ENCODE measurements around the gene RPS25.
A peak's percentile ranks its signal among the peaks of the same experiment; 100 is the strongest.
"Not testable (repeated sequence)": the region's sequence is repeated elsewhere in the genome, so short reads cannot be mapped to it uniquely, and the experiment has no call there.

The RPS25 gene

GRCh38 chr11:119015054-119015611 lies 3.0 kb downstream of the RPS25 start:
- H3K36me3 ChIP-seq (ENCODE audit: insufficient read depth, low read length) = peaks cover 38% of the 10 kb centered on the region
- no peak overlapping the region for H3K9ac ChIP-seq (ENCODE audit: low read depth, low read length)
- no peaks in the 10 kb centered on the region for H3K9me3 ChIP-seq (ENCODE audit: control insufficient read depth, insufficient read depth, low read length)
- peaks cover 2% of the 10 kb centered on the region; the same call in 1 of the 2 replicates for H3K4me1 ChIP-seq (ENCODE audit: insufficient read depth, low read length)

GRCh38 chr11:119014209-119014924 lies 3.8 kb downstream of the RPS25 start:
- Histone ChIP-seq H3K9ac (ENCODE audit: low read depth, low read length) (no peak overlapping the region), H3K36me3 (ENCODE audit: insufficient read depth, low read length) (peaks cover 38% of the 10 kb centered on the region), H3K4me1 (ENCODE audit: insufficient read depth, low read length) (no peaks in the 10 kb centered on the region; the same call in 1 of the 2 replicates), H3K9me3 (ENCODE audit: control insufficient read depth, insufficient read depth, low read length) (no peaks in the 10 kb centered on the region)

GRCh38 chr11:119012629-119013170 lies 5.4 kb downstream of the RPS25 start:
- Histone ChIP-seq H3K36me3 (ENCODE audit: insufficient read depth, low read length) (peaks cover 40% of the 10 kb centered on the region), H3K4me1 (ENCODE audit: insufficient read depth, low read length) (no peaks in the 10 kb centered on the region; the same call in 1 of the 2 replicates), H3K9me3 (ENCODE audit: control insufficient read depth, insufficient read depth, low read length) (no peaks in the 10 kb centered on the region), H3K9ac (ENCODE audit: low read depth, low read length) (no peak overlapping the region)

GRCh38 chr11:119011476-119012053 lies 6.6 kb downstream of the RPS25 start:
- no peak overlapping the region for H3K9ac ChIP-seq (ENCODE audit: low read depth, low read length)
- no peaks in the 10 kb centered on the region for H3K4me1 ChIP-seq (ENCODE audit: insufficient read depth, low read length)
- peaks cover 41% of the 10 kb centered on the region for H3K36me3 ChIP-seq (ENCODE audit: insufficient read depth, low read length)
- no peaks in the 10 kb centered on the region for H3K9me3 ChIP-seq (ENCODE audit: control insufficient read depth, insufficient read depth, low read length)

GRCh38 chr11:119006656-119007055 lies 11.5 kb downstream of the RPS25 start:
- Histone ChIP-seq H3K4me1 (ENCODE audit: insufficient read depth, low read length) (no peaks in the 10 kb centered on the region), H3K36me3 (ENCODE audit: insufficient read depth, low read length) (peaks cover 19% of the 10 kb centered on the region), H3K9me3 (ENCODE audit: control insufficient read depth, insufficient read depth, low read length) (no peaks in the 10 kb centered on the region), H3K9ac (ENCODE audit: low read depth, low read length) (no peak overlapping the region)

- no peak overlapping the region for H3K9ac ChIP-seq (ENCODE audit: low read depth, low read length)
- peaks cover 23% of the 10 kb centered on the region for H3K36me3 ChIP-seq (ENCODE audit: insufficient read depth, low read length)
- H3K9me3 ChIP-seq (ENCODE audit: control insufficient read depth, insufficient read depth, low read length) = no peaks in the 10 kb centered on the region
- peaks cover 10% of the 10 kb centered on the region; the same call in 1 of the 2 replicates for H3K4me1 ChIP-seq (ENCODE audit: insufficient read depth, low read length)
Measured at GRCh38 chr11:119000906-119001305, 17.2 kb downstream of the RPS25 start.

GRCh38 chr11:118998822-118999221 lies 19.3 kb downstream of the RPS25 start:
- H3K9me3 ChIP-seq (ENCODE audit: control insufficient read depth, insufficient read depth, low read length) = no peaks in the 10 kb centered on the region
- H3K4me1 ChIP-seq (ENCODE audit: insufficient read depth, low read length) = peaks cover 10% of the 10 kb centered on the region; the same call in 1 of the 2 replicates
- peaks cover 19% of the 10 kb centered on the region for H3K36me3 ChIP-seq (ENCODE audit: insufficient read depth, low read length)
- H3K9ac ChIP-seq (ENCODE audit: low read depth, low read length) = peak overlapping the region; percentile 88

GRCh38 chr11:118998388-118998717 lies 19.8 kb downstream of the RPS25 start:
- Histone ChIP-seq H3K9ac (ENCODE audit: low read depth, low read length) (peak overlapping the region; percentile 88), H3K36me3 (ENCODE audit: insufficient read depth, low read length) (peaks cover 19% of the 10 kb centered on the region), H3K9me3 (ENCODE audit: control insufficient read depth, insufficient read depth, low read length) (no peaks in the 10 kb centered on the region), H3K4me1 (ENCODE audit: insufficient read depth, low read length) (peaks cover 10% of the 10 kb centered on the region; the same call in 1 of the 2 replicates)

GRCh38 chr11:118997627-118998387 lies 20.3 kb downstream of the RPS25 start, which contains the start of gene CENATAC:
Gene CENATAC, plus strand, starts transcription at chr11:118998138. Its CDS starts 60 bp downstream, at chr11:118998198.
- Histone ChIP-seq H3K9ac (ENCODE audit: low read depth, low read length) (peak within 1 kb of the TSS; percentile 88), H3K9me3 (ENCODE audit: control insufficient read depth, insufficient read depth, low read length) (no peaks in the 10 kb centered on the region), H3K4me1 (ENCODE audit: insufficient read depth, low read length) (peaks cover 10% of the 10 kb centered on the region; the same call in 1 of the 2 replicates), H3K36me3 (ENCODE audit: insufficient read depth, low read length) (peaks cover 15% of the 10 kb centered on the region)

GRCh38 chr11:118996926-118997626 lies 21.1 kb downstream of the RPS25 start:
- H3K9me3 ChIP-seq (ENCODE audit: control insufficient read depth, insufficient read depth, low read length) = no peaks in the 10 kb centered on the region
- peak overlapping the region; percentile 88 for H3K9ac ChIP-seq (ENCODE audit: low read depth, low read length)
- H3K36me3 ChIP-seq (ENCODE audit: insufficient read depth, low read length) = peaks cover 15% of the 10 kb centered on the region
- H3K4me1 ChIP-seq (ENCODE audit: insufficient read depth, low read length) = peaks cover 10% of the 10 kb centered on the region; the same call in 1 of the 2 replicates

- H3K9ac ChIP-seq (ENCODE audit: low read depth, low read length); H3K9me3 ChIP-seq (ENCODE audit: control insufficient read depth, insufficient read depth, low read length); H3K4me1 ChIP-seq (ENCODE audit: insufficient read depth, low read length); H3K36me3 ChIP-seq (ENCODE audit: insufficient read depth, low read length): not testable (repeated sequence)
Measured at GRCh38 chr11:118991486-118992038, 26.6 kb downstream of the RPS25 start.

- Histone ChIP-seq H3K36me3 (ENCODE audit: insufficient read depth, low read length) (no peaks in the 10 kb centered on the region), H3K9me3 (ENCODE audit: control insufficient read depth, insufficient read depth, low read length) (no peaks in the 10 kb centered on the region), H3K9ac (ENCODE audit: low read depth, low read length) (no peak overlapping the region), H3K4me1 (ENCODE audit: insufficient read depth, low read length) (no peaks in the 10 kb centered on the region; the same call in 1 of the 2 replicates)
Measured at GRCh38 chr11:118988280-118988679, 29.9 kb downstream of the RPS25 start.

GRCh38 chr11:118984825-118985224 lies 33.3 kb downstream of the RPS25 start:
- Histone ChIP-seq H3K9me3 (ENCODE audit: control insufficient read depth, insufficient read depth, low read length) (no peaks in the 10 kb centered on the region), H3K36me3 (ENCODE audit: insufficient read depth, low read length) (no peaks in the 10 kb centered on the region), H3K4me1 (ENCODE audit: insufficient read depth, low read length) (peaks cover 5% of the 10 kb centered on the region), H3K9ac (ENCODE audit: low read depth, low read length) (no peak overlapping the region)

All from ES-I3 (cell line).